Tibial artery (tissue), 4 donors: Measurements from ENCODE around the gene ORM2.

Experiments used
- DNase-seq, 2 donors: peaks; one replicate each; pipeline ENCODE4 v3.0.0-alpha.2; 2019
- H3K27ac ChIP-seq, 2 donors: fragments of 200-600 bp; sonication (generic) in 1 of 2; 1 replicate in 1 of 2; 2 replicates in 1 of 2; pipeline ENCODE4 v1.5.1; 2018 to 2019; ENCODE audit warnings: mild to moderate bottlenecking in 1 of 2
- H3K27me3 ChIP-seq, 2 donors: fragments of 200-600 bp; sonication (generic) in 1 of 2; one replicate each; pipeline versions ENCODE4 v1.5.1 to v1.6.0; 2016 to 2019
- H3K36me3 ChIP-seq, 3 donors: fragments of 200-600 bp; sonication (generic) in 2 of 3; one replicate each; pipeline ENCODE4 v1.5.1; 2016 to 2019; ENCODE audit warnings: mild to moderate bottlenecking in 2 of 3
- H3K4me1 ChIP-seq, 4 donors: fragments of 200-600 bp; sonication (generic) in 2 of 4; 1 replicate in 3 of 4; 2 replicates in 1 of 4; pipeline ENCODE4 v1.5.1; 2016 to 2019
- H3K4me3 ChIP-seq, 2 donors: fragments of 200-600 bp; sonication (generic) in 1 of 2; 1 replicate in 1 of 2; 2 replicates in 1 of 2; pipeline ENCODE4 v1.5.1; 2018 to 2019; ENCODE audit warnings: mild to moderate bottlenecking in 2 of 2
- H3K9me3 ChIP-seq, 3 donors: fragments of 200-600 bp; sonication (generic) in 1 of 3; one replicate each; pipeline ENCODE4 v1.5.1; 2016 to 2019
- CTCF ChIP-seq, 2 experiments: fragments of 200-600 bp in 1 of 2; fragments of 450-650 bp in 1 of 2; IDR thresholded peaks; one replicate each; pipeline ENCODE4 v1.5.1; 2017 to 2019; ENCODE audit warnings: antibody characterized with exemption in 2 of 2, mild to moderate bottlenecking in 1 of 2, moderate library complexity in 1 of 2
- intact Hi-C: fragments of 100-400 bp; cut with DNase I; formaldehyde crosslinking; loops from one replicate; pipeline ENCODE4 v1.15.0; 2023; ENCODE audit warnings: low total_unique reads

The ORM2 gene

GRCh38 chr9:114282926-114283325 lies 46.7 kb upstream of the ORM2 start:
- intact Hi-C loops, result loop anchor here (10.0 kb wide), 1 partner anchor 198 kb away; no protein-coding TSS in a partner anchor
- H3K27me3 ChIP-seq, result no peaks in the 10 kb centered on the region
- peaks cover 0 to 21% (median 5%) of the 10 kb centered on the region in 4 donors for H3K4me1 ChIP-seq
- H3K9me3 ChIP-seq, result no peaks in the 10 kb centered on the region
- no peak overlapping the region for H3K27ac ChIP-seq
- H3K4me3 ChIP-seq, result no peak overlapping the region
- no peaks in the 10 kb centered on the region for H3K36me3 ChIP-seq
- peak in 1 of 2 donors; percentile 40 for DNase-seq
- no peak for TF ChIP-seq CTCF (IDR thresholded peaks at IDR 0.05)

GRCh38 chr9:114283551-114284111 lies 46.0 kb upstream of the ORM2 start:
- peak in 1 of 2 donors; percentile 58 for DNase-seq
- no peak for TF ChIP-seq CTCF (IDR thresholded peaks at IDR 0.05)
- no peaks in the 10 kb centered on the region for H3K9me3 ChIP-seq
- peaks cover 0 to 25% (median 11%) of the 10 kb centered on the region in 4 donors for H3K4me1 ChIP-seq
- no peaks in the 10 kb centered on the region for H3K36me3 ChIP-seq
- H3K27me3 ChIP-seq, result no peaks in the 10 kb centered on the region
- intact Hi-C loops, result loop anchor here (10.0 kb wide), 1 partner anchor 199 kb away; no protein-coding TSS in a partner anchor
- H3K4me3 ChIP-seq, result no peak overlapping the region
- no peak overlapping the region for H3K27ac ChIP-seq

- H3K9me3 ChIP-seq, result no peaks in the 10 kb centered on the region
- peaks cover 0 to 19% (median 10%) of the 10 kb centered on the region in 4 donors for H3K4me1 ChIP-seq
- H3K4me3 ChIP-seq, result no peak overlapping the region
- intact Hi-C loops, result loop anchor here (10.0 kb wide), 1 partner anchor 200 kb away; no protein-coding TSS in a partner anchor
- no peak overlapping the region for H3K27ac ChIP-seq
- no peaks in the 10 kb centered on the region for H3K27me3 ChIP-seq
- no peaks in the 10 kb centered on the region for H3K36me3 ChIP-seq
- TF ChIP-seq CTCF (IDR thresholded peaks at IDR 0.05), result no peak
- DNase-seq, result peak in 1 of 2 donors; percentile 29
Measured at GRCh38 chr9:114284316-114285060, 45.2 kb upstream of the ORM2 start.

- Histone ChIP-seq H3K27ac (no peak overlapping the region), H3K36me3 (no peaks in the 10 kb centered on the region), H3K27me3 (no peaks in the 10 kb centered on the region), H3K9me3 (no peaks in the 10 kb centered on the region), H3K4me3 (no peak overlapping the region), H3K4me1 (peaks cover 0 to 19% (median 10%) of the 10 kb centered on the region in 4 donors)
- DNase-seq, result peak; percentile 15 to 67
- intact Hi-C loops, result loop anchor here (10.0 kb wide), 1 partner anchor 201 kb away; no protein-coding TSS in a partner anchor
- TF ChIP-seq CTCF (IDR thresholded peaks at IDR 0.05), result no peak
Measured at GRCh38 chr9:114285166-114285867, 44.4 kb upstream of the ORM2 start.

- TF ChIP-seq CTCF (IDR thresholded peaks at IDR 0.05), result no peak
- intact Hi-C loops, result loop anchor here (10.0 kb wide), 1 partner anchor 201 kb away; no protein-coding TSS in a partner anchor
- H3K9me3 ChIP-seq, result no peaks in the 10 kb centered on the region
- H3K27me3 ChIP-seq, result no peaks in the 10 kb centered on the region
- H3K36me3 ChIP-seq, result no peaks in the 10 kb centered on the region
- no peak overlapping the region for H3K4me3 ChIP-seq
- H3K27ac ChIP-seq, result no peak overlapping the region
- peaks cover 0 to 19% (median 10%) of the 10 kb centered on the region in 4 donors for H3K4me1 ChIP-seq
- peak; percentile 7 to 25 for DNase-seq
Measured at GRCh38 chr9:114286146-114286679, 43.5 kb upstream of the ORM2 start.
